ENCODE data around the gene OR52D1. TPM values are rescaled to one million over a fixed set of nuclear protein-coding genes. Genes with fewer than 3 reads are reported as not detected.

Gene OR52D1
- total and polyA plus RNA-seq, 9 of the 15 experiments (the other 6 are each of a cell fraction or from before 2014, with no cell fraction given), result 0.14 to 1.3 (median 0.97) TPM; not detected in 6

GRCh38 chr11:5460983-5461621, 27.4 kb upstream of the OR52D1 start:
- H4K20me1 ChIP-seq (replicated peaks; ENCODE audit: control insufficient read depth, insufficient read depth, low read length), result 0 out of 2 replicates have a peak, but pooled peaks cover 3% of the 10 kb centered on the region
- FAIRE-seq (no peak), DNase-seq (ENCODE audit: extremely low read depth in 1 of 4, low spot score in 3 of 4) (no peak), ATAC-seq (no peak)
- ChIA-PET POLR2A (interaction anchor here (0.6 to 0.7 kb wide), 2 partner anchors 125 to 335 kb away, joined by 3 to 4 read pairs; no protein-coding TSS in a partner anchor), CTCF (ENCODE audit: low intra/inter-chr PET ratio) (no interaction called here)
- TF ChIP-seq POLR2G (IDR thresholded peaks at IDR 0.05; ENCODE audit: low read depth, low read length), result peak; percentile 70
- 0 out of 2 replicates have a peak, but pooled peaks have one; percentile 48 for TF ChIP-seq IRF2 (CRISPR knock-in tag; IDR thresholded peaks at IDR 0.05)
- no peak for TF ChIP-seq ZNF561 (CRISPR knock-in tag; conservative IDR thresholded peaks at IDR 0.05)
- peak; percentile 70 for TF ChIP-seq RBM22 (IDR thresholded peaks at IDR 0.05; ENCODE audit: low read depth, low read length, poor library complexity, severe bottlenecking)
- peak; percentile 43; the same call in 1 of the 2 replicates for TF ChIP-seq SUPT5H (IDR thresholded peaks at IDR 0.05)
- TF ChIP-seq, protein P1, sequence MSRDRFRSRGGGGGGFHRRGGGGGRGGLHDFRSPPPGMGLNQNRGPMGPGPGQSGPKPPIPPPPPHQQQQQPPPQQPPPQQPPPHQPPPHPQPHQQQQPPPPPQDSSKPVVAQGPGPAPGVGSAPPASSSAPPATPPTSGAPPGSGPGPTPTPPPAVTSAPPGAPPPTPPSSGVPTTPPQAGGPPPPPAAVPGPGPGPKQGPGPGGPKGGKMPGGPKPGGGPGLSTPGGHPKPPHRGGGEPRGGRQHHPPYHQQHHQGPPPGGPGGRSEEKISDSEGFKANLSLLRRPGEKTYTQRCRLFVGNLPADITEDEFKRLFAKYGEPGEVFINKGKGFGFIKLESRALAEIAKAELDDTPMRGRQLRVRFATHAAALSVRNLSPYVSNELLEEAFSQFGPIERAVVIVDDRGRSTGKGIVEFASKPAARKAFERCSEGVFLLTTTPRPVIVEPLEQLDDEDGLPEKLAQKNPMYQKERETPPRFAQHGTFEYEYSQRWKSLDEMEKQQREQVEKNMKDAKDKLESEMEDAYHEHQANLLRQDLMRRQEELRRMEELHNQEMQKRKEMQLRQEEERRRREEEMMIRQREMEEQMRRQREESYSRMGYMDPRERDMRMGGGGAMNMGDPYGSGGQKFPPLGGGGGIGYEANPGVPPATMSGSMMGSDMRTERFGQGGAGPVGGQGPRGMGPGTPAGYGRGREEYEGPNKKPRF (IDR thresholded peaks at IDR 0.05; ENCODE audit: low read depth, low read length), result no peak
- TF ChIP-seq, protein P2, sequence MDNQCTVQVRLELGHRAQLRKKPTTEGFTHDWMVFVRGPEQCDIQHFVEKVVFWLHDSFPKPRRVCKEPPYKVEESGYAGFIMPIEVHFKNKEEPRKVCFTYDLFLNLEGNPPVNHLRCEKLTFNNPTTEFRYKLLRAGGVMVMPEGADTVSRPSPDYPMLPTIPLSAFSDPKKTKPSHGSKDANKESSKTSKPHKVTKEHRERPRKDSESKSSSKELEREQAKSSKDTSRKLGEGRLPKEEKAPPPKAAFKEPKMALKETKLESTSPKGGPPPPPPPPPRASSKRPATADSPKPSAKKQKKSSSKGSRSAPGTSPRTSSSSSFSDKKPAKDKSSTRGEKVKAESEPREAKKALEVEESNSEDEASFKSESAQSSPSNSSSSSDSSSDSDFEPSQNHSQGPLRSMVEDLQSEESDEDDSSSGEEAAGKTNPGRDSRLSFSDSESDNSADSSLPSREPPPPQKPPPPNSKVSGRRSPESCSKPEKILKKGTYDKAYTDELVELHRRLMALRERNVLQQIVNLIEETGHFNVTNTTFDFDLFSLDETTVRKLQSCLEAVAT (IDR thresholded peaks at IDR 0.05), result no peak
- TF ChIP-seq RFX1 (IDR thresholded peaks at IDR 0.05), result no peak
- TF ChIP-seq POLR2AphosphoS5 (IDR thresholded peaks at IDR 0.05; ENCODE audit: control insufficient read depth, insufficient read depth, low read depth, low read length), result peak; percentile 50
- peaks cover 82% of the 10 kb centered on the region for H3K79me2 ChIP-seq (ENCODE audit: control insufficient read depth, insufficient read depth, low read length)
- H3K9ac ChIP-seq (ENCODE audit: insufficient read depth in 1 of 2, low read depth in 2 of 2, low read length in 2 of 2), result peak overlapping the region in 1 of 2 experiments; percentile 43; a peak in 1 of 4 replicates
- H2AFZ ChIP-seq (ENCODE audit: low read depth, low read length), result no peak overlapping the region
- no peaks in the 10 kb centered on the region for H3K9me1 ChIP-seq (ENCODE audit: control insufficient read depth, insufficient read depth, low read length)
- in situ Hi-C loops (cut with MboI) (no loop called here), intact Hi-C loops (cut with micrococcal nuclease) (no loop called here)
- H3K4me3 ChIP-seq, result no peak overlapping the region
- H3K36me3 ChIP-seq (ENCODE audit: control insufficient read depth, insufficient read depth, low read length), result peaks cover 78% of the 10 kb centered on the region
- WGBS (ENCODE audit: insufficient coverage, low coverage, missing lambda C conversion rate), result 93% methylated on average over 7 of the region's 14 CpGs
- H3K4me1 ChIP-seq (replicated peaks in 1 of 2; ENCODE audit: control insufficient read depth in 2 of 2, insufficient read depth in 2 of 2, low read length in 2 of 2), result peaks cover 3 to 7% of the 10 kb centered on the region in 2 experiments; a peak in 3 of 5 replicates
- H3K27ac ChIP-seq (ENCODE audit: extremely low read depth, low read depth, low read length), result no peak overlapping the region
- no TSS peak for BruUV-seq (replicated peaks)
- 0 out of 2 replicates have a peak, but pooled peaks cover 2% of the 10 kb centered on the region for H3K9me3 ChIP-seq (replicated peaks; ENCODE audit: control insufficient read depth, insufficient read depth, low read depth, low read length)
- H3K4me2 ChIP-seq (ENCODE audit: insufficient read depth, low read length), result no peak overlapping the region
- no peaks in the 10 kb centered on the region for H3K27me3 ChIP-seq (ENCODE audit: control insufficient read depth in 2 of 2, insufficient read depth in 2 of 2, low read length in 2 of 2)

Measured in K562 (cell line).